Keratinocyte (primary cell): ENCODE data around the gene P2RX1.

Experiments used
- EZH2 ChIP-seq: IDR thresholded peaks from one replicate; pipeline ENCODE4 v1.6.1; 2012; ENCODE audit warnings: inconsistent platforms, mild to moderate bottlenecking, low read length, moderate library complexity
- TF ChIP-seq, protein P1 (sequence below), 3 experiments: IDR thresholded peaks in 1 of 3; conservative IDR thresholded peaks in 1 of 3; optimal IDR thresholded peaks in 1 of 3; 2 replicates in 2 of 3; 3 replicates in 1 of 3; pipeline versions ENCODE3 to v1.5.1; 2011; ENCODE audit warnings: low read length in 3 of 3, mild to moderate bottlenecking in 3 of 3, moderate library complexity in 2 of 3, control low read depth in 1 of 3, inconsistent platforms in 1 of 3; ENCODE audit not compliant: insufficient read depth in 2 of 3; ENCODE audit errors: extremely low read depth in 1 of 3

DNA sequence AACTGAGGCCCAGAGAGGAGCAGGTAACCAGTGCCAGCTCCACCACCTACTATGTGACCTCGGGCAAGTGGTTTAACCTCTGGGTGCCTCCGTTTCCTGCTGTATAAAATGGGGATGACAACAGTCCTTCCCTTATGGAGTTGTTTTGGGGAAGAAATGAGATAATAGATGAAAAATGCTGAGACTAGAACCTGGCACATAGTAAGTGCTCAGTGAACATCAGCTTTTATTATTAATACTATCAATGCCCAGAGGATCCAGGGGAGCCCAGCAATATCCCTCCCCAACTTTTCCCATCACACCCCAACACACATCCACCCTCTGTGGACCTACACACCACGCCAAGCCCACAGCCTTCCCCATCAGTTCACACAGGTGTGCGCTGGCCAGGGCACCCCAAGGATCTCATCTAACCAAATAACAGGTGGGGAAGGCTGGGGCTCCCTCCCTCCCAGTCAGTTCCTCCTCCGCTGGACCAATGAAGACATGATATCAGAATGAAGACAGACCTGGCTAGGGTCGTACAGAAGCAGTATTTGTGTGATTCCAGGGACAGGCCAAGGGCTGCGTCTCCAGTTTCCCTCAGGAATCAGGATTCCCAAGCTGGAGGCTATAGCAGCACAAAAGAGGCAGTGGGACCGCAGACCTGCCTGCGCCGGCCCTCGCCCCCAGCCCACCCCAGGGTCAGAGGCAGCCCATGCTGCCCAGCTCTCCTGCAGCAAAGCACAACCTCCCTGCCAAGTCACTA, 46.1 kb upstream of the P2RX1 start:
- TF ChIP-seq, protein P1, sequence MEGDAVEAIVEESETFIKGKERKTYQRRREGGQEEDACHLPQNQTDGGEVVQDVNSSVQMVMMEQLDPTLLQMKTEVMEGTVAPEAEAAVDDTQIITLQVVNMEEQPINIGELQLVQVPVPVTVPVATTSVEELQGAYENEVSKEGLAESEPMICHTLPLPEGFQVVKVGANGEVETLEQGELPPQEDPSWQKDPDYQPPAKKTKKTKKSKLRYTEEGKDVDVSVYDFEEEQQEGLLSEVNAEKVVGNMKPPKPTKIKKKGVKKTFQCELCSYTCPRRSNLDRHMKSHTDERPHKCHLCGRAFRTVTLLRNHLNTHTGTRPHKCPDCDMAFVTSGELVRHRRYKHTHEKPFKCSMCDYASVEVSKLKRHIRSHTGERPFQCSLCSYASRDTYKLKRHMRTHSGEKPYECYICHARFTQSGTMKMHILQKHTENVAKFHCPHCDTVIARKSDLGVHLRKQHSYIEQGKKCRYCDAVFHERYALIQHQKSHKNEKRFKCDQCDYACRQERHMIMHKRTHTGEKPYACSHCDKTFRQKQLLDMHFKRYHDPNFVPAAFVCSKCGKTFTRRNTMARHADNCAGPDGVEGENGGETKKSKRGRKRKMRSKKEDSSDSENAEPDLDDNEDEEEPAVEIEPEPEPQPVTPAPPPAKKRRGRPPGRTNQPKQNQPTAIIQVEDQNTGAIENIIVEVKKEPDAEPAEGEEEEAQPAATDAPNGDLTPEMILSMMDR (optimal IDR thresholded peaks at IDR 0.05 in 1 of 3, IDR thresholded peaks at IDR 0.05 in 1 of 3, conservative IDR thresholded peaks at IDR 0.05 in 1 of 3; ENCODE audit: extremely low read depth in 1 of 3, insufficient read depth in 2 of 3, low read length in 3 of 3), result no peak
- TF ChIP-seq EZH2, result no peak
